Omental fat pad (tissue), 4 donors: Measurements from ENCODE around the gene SPRY4. TPM values are rescaled to one million over a fixed set of nuclear protein-coding genes. Genes with fewer than 3 reads are reported as not detected.

Experiments
- ATAC-seq: fragments of 150-250 bp; one replicate; pipeline ENCODE4 v1.9.1; 2016; ENCODE audit warnings: mild to moderate bottlenecking, moderate library complexity; ENCODE audit not compliant: low FRiP score
- DNase-seq: peaks from one replicate; pipeline ENCODE4 v3.0.0-alpha.2; 2019; ENCODE audit warnings: low spot score
- total RNA-seq, 4 donors: library from RNA; depleted of rRNA; stranded (reverse); fragments of >200 nt; gene quantifications; one replicate each; pipeline ENCODE4 v1.1.0, GENCODE V29; 2016
- TF ChIP-seq, protein P1 (sequence below), 3 donors: fragments of 450-650 bp; IDR thresholded peaks; one replicate each; pipeline ENCODE4 v1.5.1; 2016 to 2017; ENCODE audit warnings: antibody characterized with exemption in 3 of 3, mild to moderate bottlenecking in 3 of 3, moderate library complexity in 2 of 3

The SPRY4 gene
- total RNA-seq, 4 donors from 2014 or later: 40.4 to 93.5 (median 47.3) TPM

DNA sequence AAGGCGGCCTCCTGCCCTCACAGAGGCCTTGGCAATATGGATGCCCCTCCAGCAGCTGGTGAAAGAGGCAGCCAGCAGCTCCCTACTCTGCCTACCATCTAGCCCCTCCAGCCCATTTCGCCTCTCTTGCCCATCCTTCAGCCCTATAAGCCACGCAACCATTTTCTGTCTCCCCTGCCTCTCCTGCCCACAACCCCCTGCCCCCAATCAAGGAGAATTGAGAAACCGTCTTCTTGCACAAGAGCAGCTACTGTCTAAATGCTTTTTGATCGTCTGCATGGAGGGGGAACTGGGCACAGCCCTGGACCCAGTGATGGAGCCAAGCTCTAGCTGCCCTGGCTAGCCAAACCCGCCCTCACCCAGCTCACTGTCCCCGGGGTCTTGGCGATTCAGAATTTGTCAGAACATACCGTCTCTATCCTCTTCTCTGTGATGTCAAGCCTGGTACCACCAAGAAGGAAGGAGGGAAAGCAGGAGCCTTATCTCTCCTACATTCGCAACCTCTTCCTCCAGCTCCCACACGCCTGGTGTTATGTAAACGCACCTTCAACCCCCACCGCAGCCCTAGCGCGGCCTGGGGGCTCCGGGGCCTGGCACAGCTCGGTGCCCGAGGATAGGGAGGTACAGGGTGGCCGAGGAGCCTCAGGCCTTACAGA is 1.2 kb downstream of the SPRY4 start:
- TF ChIP-seq, protein P1, sequence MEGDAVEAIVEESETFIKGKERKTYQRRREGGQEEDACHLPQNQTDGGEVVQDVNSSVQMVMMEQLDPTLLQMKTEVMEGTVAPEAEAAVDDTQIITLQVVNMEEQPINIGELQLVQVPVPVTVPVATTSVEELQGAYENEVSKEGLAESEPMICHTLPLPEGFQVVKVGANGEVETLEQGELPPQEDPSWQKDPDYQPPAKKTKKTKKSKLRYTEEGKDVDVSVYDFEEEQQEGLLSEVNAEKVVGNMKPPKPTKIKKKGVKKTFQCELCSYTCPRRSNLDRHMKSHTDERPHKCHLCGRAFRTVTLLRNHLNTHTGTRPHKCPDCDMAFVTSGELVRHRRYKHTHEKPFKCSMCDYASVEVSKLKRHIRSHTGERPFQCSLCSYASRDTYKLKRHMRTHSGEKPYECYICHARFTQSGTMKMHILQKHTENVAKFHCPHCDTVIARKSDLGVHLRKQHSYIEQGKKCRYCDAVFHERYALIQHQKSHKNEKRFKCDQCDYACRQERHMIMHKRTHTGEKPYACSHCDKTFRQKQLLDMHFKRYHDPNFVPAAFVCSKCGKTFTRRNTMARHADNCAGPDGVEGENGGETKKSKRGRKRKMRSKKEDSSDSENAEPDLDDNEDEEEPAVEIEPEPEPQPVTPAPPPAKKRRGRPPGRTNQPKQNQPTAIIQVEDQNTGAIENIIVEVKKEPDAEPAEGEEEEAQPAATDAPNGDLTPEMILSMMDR (IDR thresholded peaks at IDR 0.05): no peak
- no peak for DNase-seq
- peak; percentile 21 for ATAC-seq

DNA sequence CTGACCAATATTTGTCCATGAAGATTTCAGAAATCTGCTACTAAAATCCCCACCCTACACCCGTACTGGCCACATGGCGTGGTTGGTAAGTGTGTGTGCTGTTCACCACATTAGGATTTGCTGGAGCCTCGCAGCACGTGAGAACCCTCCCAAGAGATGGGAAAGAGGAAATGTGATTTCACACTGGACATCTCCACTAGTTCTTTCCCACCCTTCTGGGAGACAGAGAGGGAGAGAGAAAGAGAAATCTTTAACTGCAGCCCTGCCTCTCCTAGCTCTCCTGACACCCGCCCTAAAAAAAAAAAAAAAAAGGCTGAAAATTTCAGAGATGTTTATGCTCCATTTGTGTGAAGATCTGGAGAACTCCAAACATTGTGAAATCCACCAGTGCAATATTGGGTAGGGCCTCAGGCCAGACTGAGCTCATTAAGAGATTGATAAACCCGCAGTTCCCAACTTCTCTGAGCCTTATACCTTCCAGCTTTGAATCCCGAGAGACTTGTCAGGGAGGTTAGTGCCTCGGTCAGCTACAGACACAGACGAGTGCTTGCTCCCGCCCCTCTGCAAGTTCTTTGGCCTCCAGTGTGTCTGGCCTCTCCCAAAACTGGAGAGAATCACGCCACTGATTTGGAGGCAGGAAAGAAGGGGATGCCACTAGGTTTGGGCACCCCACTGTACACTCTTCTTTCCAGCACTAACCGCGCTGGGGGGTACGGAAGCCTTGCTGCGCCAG is 1.9 kb downstream of the SPRY4 start:
- ATAC-seq (peak; percentile 22), DNase-seq (no peak)

GRCh38 chr5:142322403-142322746 is 2.4 kb downstream of the SPRY4 start:
- ATAC-seq (no peak), DNase-seq (no peak)
- TF ChIP-seq, protein P1 (IDR thresholded peaks at IDR 0.05): no peak

More for the DNA sequence above, 1.9 kb downstream of the SPRY4 start:
- TF ChIP-seq, protein P1 (IDR thresholded peaks at IDR 0.05): no peak

DNA sequence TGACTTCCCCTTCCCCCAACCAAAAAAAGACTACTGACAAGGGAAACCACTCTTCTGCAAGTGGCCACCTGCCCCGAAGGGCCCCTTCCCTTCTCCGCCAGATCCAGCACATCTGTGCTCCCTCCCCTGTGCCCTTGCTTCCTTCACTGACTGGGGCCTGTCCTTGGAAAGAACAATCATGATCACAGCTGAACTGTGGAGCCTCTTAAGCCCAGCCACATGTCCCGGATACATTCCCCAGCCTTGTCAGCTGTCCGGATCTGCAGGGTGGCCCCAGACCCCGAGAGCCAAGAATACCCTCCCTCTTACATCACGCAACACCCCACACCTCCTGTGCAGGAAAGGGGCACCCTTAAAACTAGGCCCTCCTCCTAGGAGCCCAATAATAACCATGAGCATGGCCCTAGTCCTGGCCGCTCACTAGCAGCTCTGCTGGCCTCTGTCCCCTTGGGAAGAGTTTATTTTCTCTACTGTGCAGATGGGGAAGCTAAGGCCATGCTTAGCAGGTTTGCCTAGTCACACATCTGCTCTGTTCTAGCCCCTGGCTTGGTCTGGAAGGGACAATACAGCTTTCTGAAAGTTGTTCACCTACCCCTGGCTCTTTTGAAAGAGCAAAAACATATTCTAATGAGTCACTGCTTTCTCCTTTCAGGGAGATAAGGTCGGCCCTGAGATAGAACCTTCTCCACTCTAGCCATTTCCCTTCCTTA is 3.8 kb downstream of the SPRY4 start:
- TF ChIP-seq, protein P1 (IDR thresholded peaks at IDR 0.05): no peak
- ATAC-seq (no peak), DNase-seq (no peak)

- no peak for ATAC-seq
- no peak for DNase-seq
- TF ChIP-seq, protein P1 (IDR thresholded peaks at IDR 0.05): no peak
These were observed 4.4 kb downstream of the SPRY4 start for GRCh38 chr5:142320430-142320738.

DNA sequence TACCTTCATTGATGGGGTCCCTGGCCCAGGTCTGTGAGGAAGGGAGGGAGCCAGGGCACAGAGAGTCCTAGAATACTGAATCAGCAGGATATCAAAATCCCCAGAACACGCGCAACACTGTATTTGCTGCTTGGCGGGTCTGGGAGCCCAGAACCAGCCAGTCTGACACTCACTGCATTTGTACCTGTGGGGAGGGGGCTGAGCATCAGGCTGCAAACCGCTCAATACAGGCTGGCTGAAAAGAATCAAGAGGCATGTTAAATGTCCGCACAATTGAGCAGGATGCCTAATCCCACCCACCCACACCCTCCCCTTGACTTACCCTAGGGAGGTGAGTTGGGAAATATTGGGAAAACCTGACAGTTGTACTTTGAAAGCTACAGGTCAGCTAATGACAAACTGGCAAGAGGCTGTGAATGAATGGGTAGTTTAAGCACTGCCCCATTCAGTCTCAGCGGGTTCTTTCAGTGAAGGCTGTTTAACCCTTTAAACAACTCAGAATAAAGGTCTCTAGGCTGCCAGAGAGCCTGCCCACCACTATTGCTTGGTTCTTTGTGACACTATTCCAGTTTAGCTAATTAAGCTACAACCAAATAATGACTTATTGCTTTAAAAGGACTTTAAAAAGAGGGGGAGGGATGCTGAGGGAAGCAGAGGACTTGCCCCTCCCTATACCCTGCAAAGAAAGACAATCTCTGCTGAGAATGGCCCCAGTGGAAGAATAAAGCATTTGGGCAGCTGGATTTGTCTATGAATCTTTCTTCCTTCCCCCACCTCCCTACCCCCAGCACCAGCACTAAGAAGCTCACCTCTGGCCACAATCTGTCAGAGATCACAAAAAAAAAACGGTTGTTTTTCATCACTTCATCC is 5.0 kb downstream of the SPRY4 start:
- TF ChIP-seq, protein P1 (IDR thresholded peaks at IDR 0.05): no peak
- no peak for DNase-seq

More for the DNA sequence above, 5.0 kb downstream of the SPRY4 start:
- ATAC-seq: peak; percentile 13
